Neural cell (in vitro differentiated cells): ENCODE measurements around the gene AGBL4.

Experiments
- RAD21 ChIP-seq: fragments of 450-650 bp; conservative IDR thresholded peaks from 2 replicates; pipeline ENCODE4 v1.6.1; 2014; ENCODE audit warnings: antibody characterized with exemption, mild to moderate bottlenecking, moderate library complexity
- TF ChIP-seq, protein P1 (sequence below): fragments of 450-650 bp; IDR thresholded peaks from 2 replicates; pipeline ENCODE4 v1.5.1; 2014; ENCODE audit warnings: antibody characterized with exemption, mild to moderate bottlenecking, moderate library complexity; ENCODE audit not compliant: poor library complexity, severe bottlenecking

- TF ChIP-seq, protein P1, sequence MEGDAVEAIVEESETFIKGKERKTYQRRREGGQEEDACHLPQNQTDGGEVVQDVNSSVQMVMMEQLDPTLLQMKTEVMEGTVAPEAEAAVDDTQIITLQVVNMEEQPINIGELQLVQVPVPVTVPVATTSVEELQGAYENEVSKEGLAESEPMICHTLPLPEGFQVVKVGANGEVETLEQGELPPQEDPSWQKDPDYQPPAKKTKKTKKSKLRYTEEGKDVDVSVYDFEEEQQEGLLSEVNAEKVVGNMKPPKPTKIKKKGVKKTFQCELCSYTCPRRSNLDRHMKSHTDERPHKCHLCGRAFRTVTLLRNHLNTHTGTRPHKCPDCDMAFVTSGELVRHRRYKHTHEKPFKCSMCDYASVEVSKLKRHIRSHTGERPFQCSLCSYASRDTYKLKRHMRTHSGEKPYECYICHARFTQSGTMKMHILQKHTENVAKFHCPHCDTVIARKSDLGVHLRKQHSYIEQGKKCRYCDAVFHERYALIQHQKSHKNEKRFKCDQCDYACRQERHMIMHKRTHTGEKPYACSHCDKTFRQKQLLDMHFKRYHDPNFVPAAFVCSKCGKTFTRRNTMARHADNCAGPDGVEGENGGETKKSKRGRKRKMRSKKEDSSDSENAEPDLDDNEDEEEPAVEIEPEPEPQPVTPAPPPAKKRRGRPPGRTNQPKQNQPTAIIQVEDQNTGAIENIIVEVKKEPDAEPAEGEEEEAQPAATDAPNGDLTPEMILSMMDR = no peak
- TF ChIP-seq RAD21 = no peak
Measured at GRCh38 chr1:49597436-49597835, 426.3 kb downstream of the AGBL4 start.
